HCT116 (cell line): ENCODE results near the gene RBM42. TPM values are rescaled to one million over a fixed set of nuclear protein-coding genes. Genes with fewer than 3 reads are reported as not detected.

ENCODE experiments used
- ATAC-seq: fragments of 200-7000 bp; cut with Tn5 transposase; 2 replicates; pipeline ENCODE4 v1.9.1; 2020; ENCODE audit warnings: mild to moderate bottlenecking, moderate library complexity
- BruUV-seq: library from RNA; stranded (reverse); fragments of 400-500 nt; replicated peaks from 2 replicates; lab custom pipeline; 2021; lab: Mats Ljungman, UMichigan
- CTCF ChIA-PET: fragments of 300-600 bp; sonication (Branson Sonifier 250); formaldehyde crosslinking; loops from one replicate; lab custom pipeline; 2021; ENCODE audit warnings: antibody characterized with exemption; lab: Charles Lee
- POLR2A ChIA-PET: fragments of 300-600, 350-600 bp; sonication (Branson Sonifier 250); formaldehyde crosslinking; loops from one replicate; lab custom pipeline; 2021; ENCODE audit warnings: antibody characterized with exemption; lab: Charles Lee
- RAD21 ChIA-PET, 2 experiments: fragments of 300-600 bp; sonication (Branson Sonifier 250); formaldehyde crosslinking; loops; one replicate each; lab custom pipeline; 2023; ENCODE audit warnings: low total read pairs in 2 of 2; ENCODE audit not compliant: uncharacterized antibody in 2 of 2, unreplicated experiment in 2 of 2, low non-redundant PET in 1 of 2; lab: Charles Lee
- DNase-seq: peaks from one replicate; pipeline ENCODE4 v3.0.0-alpha.2; 2010; ENCODE audit warnings: low read depth, low spot score
- H2AFZ ChIP-seq: fragments of 200-600 bp; shearing (Covaris generic), sonication (generic); 2 replicates; pipeline ENCODE4 v1.6.1; 2017; ENCODE audit warnings: low read depth, mixed run types, mixed read lengths, antibody characterized with exemption, low read length; ENCODE audit not compliant: poor library complexity, severe bottlenecking
- H3K27ac ChIP-seq: 2 replicates; pipeline ENCODE4 v1.5.1; 2012; ENCODE audit warnings: low read depth, low read length
- H3K27me3 ChIP-seq: fragments of 200-600 bp; sonication (generic); 2 replicates; pipeline ENCODE4 v1.6.1; 2016; ENCODE audit warnings: mixed run types, low read length, mixed read lengths; ENCODE audit not compliant: insufficient read depth
- H3K36me3 ChIP-seq, 2 experiments: fragments of 200-500 bp in 1 of 2; fragments of 200-600 bp in 1 of 2; sonication (Bioruptor generic) in 1 of 2; sonication (generic) in 1 of 2; 2 replicates each; pipeline versions ENCODE4 v1.5.1 to v1.6.1; 2014 to 2016; ENCODE audit warnings: low read length in 2 of 2, inconsistent platforms in 1 of 2, mixed read lengths in 1 of 2, mixed run types in 1 of 2; ENCODE audit not compliant: insufficient read depth in 2 of 2, control insufficient read depth in 1 of 2
- H3K4me1 ChIP-seq, 2 experiments: fragments of 200-600 bp in 1 of 2; sonication (generic) in 1 of 2; 2 replicates each; pipeline versions ENCODE4 v1.5.1 to v1.6.1; 2012 to 2017; ENCODE audit warnings: low read length in 2 of 2, inconsistent platforms in 1 of 2, mild to moderate bottlenecking in 1 of 2, mixed read lengths in 1 of 2, mixed run types in 1 of 2, moderate library complexity in 1 of 2; ENCODE audit not compliant: insufficient read depth in 2 of 2, control insufficient read depth in 1 of 2
- H3K4me2 ChIP-seq: fragments of 200-600 bp; sonication (generic); 2 replicates; pipeline ENCODE4 v1.6.1; 2017; ENCODE audit warnings: mixed run types, low read length, mixed read lengths
- H3K4me3 ChIP-seq, 2 experiments: fragments of 200-600 bp in 1 of 2; sonication (generic) in 1 of 2; replicated peaks in 1 of 2; 2 replicates each; pipeline ENCODE4 v1.5.1; 2011 to 2016; ENCODE audit warnings: low read length in 2 of 2, control low read depth in 1 of 2, low read depth in 1 of 2, mild to moderate bottlenecking in 1 of 2, mixed read lengths in 1 of 2, mixed run types in 1 of 2
- H3K79me2 ChIP-seq: fragments of 200-600 bp; sonication (generic); 2 replicates; pipeline ENCODE4 v1.6.1; 2017; ENCODE audit warnings: mild to moderate bottlenecking, mixed run types, low read length, moderate library complexity, mixed read lengths; ENCODE audit not compliant: insufficient read depth
- H3K9ac ChIP-seq: fragments of 200-600 bp; sonication (generic); 2 replicates; pipeline ENCODE4 v1.6.1; 2016; ENCODE audit warnings: low read length, mixed read lengths
- H3K9me2 ChIP-seq: fragments of 200-600 bp; sonication (generic), shearing (Covaris generic); 2 replicates; pipeline ENCODE4 v1.6.1; 2017; ENCODE audit warnings: mixed run types, mild to moderate bottlenecking, moderate library complexity; ENCODE audit not compliant: insufficient read depth
- H3K9me3 ChIP-seq, 2 experiments: fragments of 200-500 bp in 1 of 2; fragments of 200-600 bp in 1 of 2; sonication (Bioruptor generic) in 1 of 2; sonication (generic) in 1 of 2; 2 replicates each; pipeline ENCODE4 v1.6.1; 2014 to 2017; ENCODE audit warnings: low read length in 2 of 2, mixed read lengths in 2 of 2, inconsistent platforms in 1 of 2, low read depth in 1 of 2, mild to moderate bottlenecking in 1 of 2, mixed run types in 1 of 2, moderate library complexity in 1 of 2; ENCODE audit not compliant: control insufficient read depth in 1 of 2, insufficient read depth in 1 of 2
- H4K20me1 ChIP-seq: fragments of 200-600 bp; sonication (generic), shearing (Covaris generic); 2 replicates; pipeline ENCODE4 v1.6.1; 2017; ENCODE audit warnings: mixed run types, mild to moderate bottlenecking, moderate library complexity; ENCODE audit not compliant: insufficient read depth
- ATF3 ChIP-seq: IDR thresholded peaks from 2 replicates; pipeline ENCODE4 v1.6.1; 2012
- CEBPB ChIP-seq: IDR thresholded peaks from 2 replicates; pipeline ENCODE4 v1.6.1; 2012; ENCODE audit warnings: low read depth
- POLR2A ChIP-seq: IDR thresholded peaks from 2 replicates; pipeline ENCODE4 v1.7.0; 2011; ENCODE audit warnings: borderline replicate concordance; ENCODE audit not compliant: insufficient read depth, insufficient read length; ENCODE audit errors: extremely low read depth
- POLR2AphosphoS5 ChIP-seq: IDR thresholded peaks from 2 replicates; pipeline ENCODE4 v1.6.1; 2011; ENCODE audit warnings: mild to moderate bottlenecking, low read depth, low read length, moderate library complexity
- SIN3A ChIP-seq: IDR thresholded peaks from 2 replicates; pipeline ENCODE4 v1.6.1; 2012; ENCODE audit warnings: low read depth
- TCF7L2 ChIP-seq: IDR thresholded peaks from 2 replicates; pipeline ENCODE4 v1.7.0; 2011; ENCODE audit warnings: borderline replicate concordance, inconsistent platforms; ENCODE audit not compliant: insufficient read depth, insufficient read length; ENCODE audit errors: extremely low read depth
- YY1 ChIP-seq: IDR thresholded peaks from 2 replicates; pipeline ENCODE4 v1.6.1; 2011; ENCODE audit warnings: low read length, low read depth, moderate library complexity, mild to moderate bottlenecking; ENCODE audit not compliant: insufficient replicate concordance; ENCODE audit errors: extremely low read depth
- ZFX ChIP-seq: fragments of 450-650 bp; IDR thresholded peaks from 2 replicates; pipeline ENCODE4 v1.6.1; 2017
- intact Hi-C: fragments of 100-400 bp; cut with micrococcal nuclease; formaldehyde crosslinking; loops from 2 replicates; pipeline ENCODE4 v1.10.0; 2022
- total RNA-seq: library from RNA; stranded (reverse); gene quantifications from one replicate; pipeline ENCODE4 v1.2.1, GENCODE V29; 2021; ENCODE audit not compliant: unreplicated experiment
- TF ChIP-seq, protein P1 (sequence below): IDR thresholded peaks from 2 replicates; pipeline ENCODE4 v1.6.1; 2012
- TF ChIP-seq, protein P2 (sequence below), 3 experiments: fragments of 200-600 bp in 1 of 3; sonication (generic) in 1 of 3; IDR thresholded peaks in 2 of 3; conservative IDR thresholded peaks in 1 of 3; 2 replicates each; pipeline ENCODE4 v1.5.1; 2012 to 2017; ENCODE audit warnings: low read depth in 2 of 3, low read length in 2 of 3, antibody characterized with exemption in 1 of 3, borderline replicate concordance in 1 of 3, control low read depth in 1 of 3, mild to moderate bottlenecking in 1 of 3, mixed read lengths in 1 of 3, mixed run types in 1 of 3, moderate library complexity in 1 of 3; ENCODE audit not compliant: insufficient read depth in 1 of 3
- TF ChIP-seq, protein P3 (sequence below): IDR thresholded peaks from 2 replicates; pipeline ENCODE4 v1.6.1; 2012; ENCODE audit warnings: low read depth

RBM42 gene
- total RNA-seq, 1 experiment from 2014 or later: 87.2 TPM

DNA sequence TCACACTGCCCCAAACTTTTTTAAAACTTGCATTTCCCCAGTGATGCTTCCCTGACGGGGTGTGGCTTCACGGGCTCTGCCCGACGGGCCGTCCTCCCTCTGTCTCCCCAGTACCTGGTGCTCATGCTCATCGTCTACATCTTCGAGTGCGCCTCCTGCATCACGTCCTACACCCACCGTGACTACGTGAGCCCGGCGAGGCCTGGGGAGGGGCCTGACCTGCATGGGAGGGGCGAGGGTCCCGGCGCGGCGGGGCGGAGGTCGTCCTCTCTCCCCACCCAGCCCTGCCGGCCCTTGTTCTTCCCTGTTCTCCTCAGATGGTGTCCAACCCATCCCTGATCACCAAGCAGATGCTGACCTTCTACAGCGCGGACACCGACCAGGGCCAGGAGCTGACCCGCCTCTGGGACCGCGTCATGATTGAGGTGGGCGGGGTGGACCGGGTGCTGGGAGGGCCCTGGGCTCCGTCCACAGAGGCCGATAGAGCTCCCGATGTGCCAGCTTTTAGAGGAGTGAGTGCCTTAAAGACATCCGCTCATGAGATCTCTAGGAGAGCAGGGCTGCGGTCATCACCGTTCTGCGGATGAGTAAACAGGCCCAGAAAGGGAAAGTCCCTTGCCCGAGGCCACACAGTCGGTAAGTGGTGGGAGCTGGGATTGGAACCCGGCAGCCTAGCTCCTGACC, 44.4 kb downstream of the RBM42 start:
- Histone ChIP-seq H4K20me1 (no peaks in the 10 kb centered on the region), H3K9me2 (no peaks in the 10 kb centered on the region), H3K4me3 (peak overlapping the region; percentile 59 to 65), H3K36me3 (no peaks in the 10 kb centered on the region), H3K9me3 (no peaks in the 10 kb centered on the region), H3K4me1 (peaks cover 2 to 17% of the 10 kb centered on the region in 2 experiments; a peak in 2 of 4 replicates), H3K27me3 (peaks cover 5% of the 10 kb centered on the region; the same call in 1 of the 2 replicates), H3K27ac (peak overlapping the region; percentile 61), H3K9ac (peak overlapping the region; percentile 58), H2AFZ (peak overlapping the region; percentile 3), H3K79me2 (no peaks in the 10 kb centered on the region), H3K4me2 (peak overlapping the region; percentile 87)
- POLR2A ChIA-PET: interaction anchor here (0.6 to 2.0 kb wide), 8 partner anchors 9 to 72 kb away, joined by 3 to 18 read pairs (median 5); partner anchors contain the start of genes COX6B1, PSENEN and U2AF1L4
- intact Hi-C loops: no loop called here
- no peak for TF ChIP-seq ZFX
- TF ChIP-seq, protein P1, sequence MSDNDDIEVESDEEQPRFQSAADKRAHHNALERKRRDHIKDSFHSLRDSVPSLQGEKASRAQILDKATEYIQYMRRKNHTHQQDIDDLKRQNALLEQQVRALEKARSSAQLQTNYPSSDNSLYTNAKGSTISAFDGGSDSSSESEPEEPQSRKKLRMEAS: peak; percentile 65; the same call in 1 of the 2 replicates
- peak; percentile 69 for TF ChIP-seq POLR2AphosphoS5
- no peak for TF ChIP-seq TCF7L2
- no peak for TF ChIP-seq POLR2A
- no peak for TF ChIP-seq CEBPB
- TF ChIP-seq SIN3A: 0 out of 2 replicates have a peak, but pooled peaks have one; percentile 31
- DNase-seq: peak; percentile 53
- CTCF ChIA-PET: interaction anchor here (0.5 to 1.6 kb wide), 6 partner anchors 9 to 163 kb away, joined by 3 to 6 read pairs (median 3); no protein-coding TSS in a partner anchor
- RAD21 ChIA-PET: interaction anchor here in 1 of 2 experiments (0.6 to 0.8 kb wide), 2 partner anchors 146 to 320 kb away, joined by 3 read pairs; no protein-coding TSS in a partner anchor
- peak; percentile 98 for ATAC-seq
- BruUV-seq: TSS peak; percentile 95

GRCh38 chr19:35675589-35676140, 46.8 kb downstream of the RBM42 start:
- Histone ChIP-seq H4K20me1 (no peaks in the 10 kb centered on the region), H3K79me2 (no peaks in the 10 kb centered on the region), H3K27ac (no peak overlapping the region), H3K4me1 (peaks cover 2 to 17% of the 10 kb centered on the region in 2 experiments; a peak in 2 of 4 replicates), H3K27me3 (no peaks in the 10 kb centered on the region), H3K4me3 (no peak overlapping the region), H3K9ac (no peak overlapping the region), H3K9me2 (no peaks in the 10 kb centered on the region), H2AFZ (no peak overlapping the region), H3K36me3 (no peaks in the 10 kb centered on the region), H3K4me2 (no peak overlapping the region), H3K9me3 (no peaks in the 10 kb centered on the region)
- ChIA-PET RAD21 (no interaction called here), CTCF (no interaction called here), POLR2A (no interaction called here)
- intact Hi-C loops: no loop called here
- DNase-seq (no peak), ATAC-seq (no peak)
- BruUV-seq: no TSS peak
- TF ChIP-seq, protein P2, sequence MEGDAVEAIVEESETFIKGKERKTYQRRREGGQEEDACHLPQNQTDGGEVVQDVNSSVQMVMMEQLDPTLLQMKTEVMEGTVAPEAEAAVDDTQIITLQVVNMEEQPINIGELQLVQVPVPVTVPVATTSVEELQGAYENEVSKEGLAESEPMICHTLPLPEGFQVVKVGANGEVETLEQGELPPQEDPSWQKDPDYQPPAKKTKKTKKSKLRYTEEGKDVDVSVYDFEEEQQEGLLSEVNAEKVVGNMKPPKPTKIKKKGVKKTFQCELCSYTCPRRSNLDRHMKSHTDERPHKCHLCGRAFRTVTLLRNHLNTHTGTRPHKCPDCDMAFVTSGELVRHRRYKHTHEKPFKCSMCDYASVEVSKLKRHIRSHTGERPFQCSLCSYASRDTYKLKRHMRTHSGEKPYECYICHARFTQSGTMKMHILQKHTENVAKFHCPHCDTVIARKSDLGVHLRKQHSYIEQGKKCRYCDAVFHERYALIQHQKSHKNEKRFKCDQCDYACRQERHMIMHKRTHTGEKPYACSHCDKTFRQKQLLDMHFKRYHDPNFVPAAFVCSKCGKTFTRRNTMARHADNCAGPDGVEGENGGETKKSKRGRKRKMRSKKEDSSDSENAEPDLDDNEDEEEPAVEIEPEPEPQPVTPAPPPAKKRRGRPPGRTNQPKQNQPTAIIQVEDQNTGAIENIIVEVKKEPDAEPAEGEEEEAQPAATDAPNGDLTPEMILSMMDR (IDR thresholded peaks at IDR 0.05 in 2 of 3, conservative IDR thresholded peaks at IDR 0.05 in 1 of 3; ENCODE audit: borderline replicate concordance in 1 of 3, insufficient read depth in 1 of 3, low read depth in 2 of 3, low read length in 2 of 3): no peak
- TF ChIP-seq YY1 (no peak), ATF3 (no peak), POLR2A (no peak)
- TF ChIP-seq, protein P3, sequence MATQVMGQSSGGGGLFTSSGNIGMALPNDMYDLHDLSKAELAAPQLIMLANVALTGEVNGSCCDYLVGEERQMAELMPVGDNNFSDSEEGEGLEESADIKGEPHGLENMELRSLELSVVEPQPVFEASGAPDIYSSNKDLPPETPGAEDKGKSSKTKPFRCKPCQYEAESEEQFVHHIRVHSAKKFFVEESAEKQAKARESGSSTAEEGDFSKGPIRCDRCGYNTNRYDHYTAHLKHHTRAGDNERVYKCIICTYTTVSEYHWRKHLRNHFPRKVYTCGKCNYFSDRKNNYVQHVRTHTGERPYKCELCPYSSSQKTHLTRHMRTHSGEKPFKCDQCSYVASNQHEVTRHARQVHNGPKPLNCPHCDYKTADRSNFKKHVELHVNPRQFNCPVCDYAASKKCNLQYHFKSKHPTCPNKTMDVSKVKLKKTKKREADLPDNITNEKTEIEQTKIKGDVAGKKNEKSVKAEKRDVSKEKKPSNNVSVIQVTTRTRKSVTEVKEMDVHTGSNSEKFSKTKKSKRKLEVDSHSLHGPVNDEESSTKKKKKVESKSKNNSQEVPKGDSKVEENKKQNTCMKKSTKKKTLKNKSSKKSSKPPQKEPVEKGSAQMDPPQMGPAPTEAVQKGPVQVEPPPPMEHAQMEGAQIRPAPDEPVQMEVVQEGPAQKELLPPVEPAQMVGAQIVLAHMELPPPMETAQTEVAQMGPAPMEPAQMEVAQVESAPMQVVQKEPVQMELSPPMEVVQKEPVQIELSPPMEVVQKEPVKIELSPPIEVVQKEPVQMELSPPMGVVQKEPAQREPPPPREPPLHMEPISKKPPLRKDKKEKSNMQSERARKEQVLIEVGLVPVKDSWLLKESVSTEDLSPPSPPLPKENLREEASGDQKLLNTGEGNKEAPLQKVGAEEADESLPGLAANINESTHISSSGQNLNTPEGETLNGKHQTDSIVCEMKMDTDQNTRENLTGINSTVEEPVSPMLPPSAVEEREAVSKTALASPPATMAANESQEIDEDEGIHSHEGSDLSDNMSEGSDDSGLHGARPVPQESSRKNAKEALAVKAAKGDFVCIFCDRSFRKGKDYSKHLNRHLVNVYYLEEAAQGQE: no peak
